H1 (cell line): Measurements from ENCODE around the gene NUDT3.

Source experiments
- ASH2L ChIP-seq: fragments of 200-600, 300-600 bp; sonication (generic); IDR thresholded peaks from one replicate; pipeline ENCODE4 v1.7.1; 2017; ENCODE audit warnings: low read length
- CTCF ChIP-seq, 3 experiments: IDR thresholded peaks; 1 replicate in 2 of 3; 2 replicates in 1 of 3; pipeline versions ENCODE4 v1.5.1 to v1.6.1; 2011; ENCODE audit warnings: low read length in 3 of 3, mild to moderate bottlenecking in 3 of 3, inconsistent platforms in 2 of 3, low read depth in 1 of 3, moderate library complexity in 1 of 3; ENCODE audit not compliant: insufficient read depth in 1 of 3; ENCODE audit errors: control extremely low read depth in 1 of 3
- EP300 ChIP-seq, 2 experiments: IDR thresholded peaks; 1 replicate in 1 of 2; 2 replicates in 1 of 2; pipeline ENCODE4 v1.6.1; 2011 to 2012; ENCODE audit warnings: low read depth in 2 of 2, low read length in 2 of 2, mild to moderate bottlenecking in 2 of 2, borderline replicate concordance in 1 of 2, inconsistent platforms in 1 of 2, moderate library complexity in 1 of 2
- EZH2 ChIP-seq: fragments of 200-600 bp; sonication (generic); IDR thresholded peaks from 2 replicates; pipeline ENCODE4 v1.7.1; 2012; ENCODE audit warnings: low read depth, mild to moderate bottlenecking, moderate library complexity, low read length, inconsistent platforms; ENCODE audit not compliant: severe bottlenecking
- HDAC2 ChIP-seq, 2 experiments: fragments of 300-600 bp in 1 of 2; sonication (generic) in 1 of 2; IDR thresholded peaks; 2 replicates each; pipeline ENCODE4 v1.6.1; 2011 to 2012; ENCODE audit warnings: low read depth in 2 of 2, low read length in 2 of 2, mild to moderate bottlenecking in 2 of 2, moderate library complexity in 2 of 2, borderline replicate concordance in 1 of 2, inconsistent platforms in 1 of 2
- MAX ChIP-seq: IDR thresholded peaks from 2 replicates; pipeline ENCODE4 v1.6.1; 2012; ENCODE audit warnings: inconsistent platforms
- NANOG ChIP-seq: IDR thresholded peaks from 2 replicates; pipeline ENCODE4 v1.6.1; 2011; ENCODE audit warnings: low read length, low read depth, mild to moderate bottlenecking, inconsistent platforms; ENCODE audit not compliant: insufficient read depth, poor library complexity, severe bottlenecking
- POLR2A ChIP-seq, 2 experiments: IDR thresholded peaks; 1 replicate in 1 of 2; 2 replicates in 1 of 2; pipeline ENCODE4 v1.6.1; 2011; ENCODE audit warnings: low read depth in 2 of 2, low read length in 2 of 2, mild to moderate bottlenecking in 2 of 2; ENCODE audit errors: control extremely low read depth in 1 of 2
- RAD21 ChIP-seq, 2 experiments: IDR thresholded peaks in 1 of 2; conservative IDR thresholded peaks in 1 of 2; 2 replicates each; pipeline ENCODE4 v1.6.1; 2011; ENCODE audit warnings: low read depth in 2 of 2, low read length in 2 of 2, improper control_type of control experiment in 1 of 2, inconsistent platforms in 1 of 2, mild to moderate bottlenecking in 1 of 2, moderate library complexity in 1 of 2
- SAP30 ChIP-seq: fragments of 300-600 bp; sonication (generic); IDR thresholded peaks from 2 replicates; pipeline ENCODE4 v1.7.1; 2012; ENCODE audit warnings: low read length, moderate library complexity, mild to moderate bottlenecking, inconsistent platforms; ENCODE audit not compliant: insufficient read depth, insufficient replicate concordance
- TAF1 ChIP-seq: IDR thresholded peaks from 2 replicates; pipeline ENCODE4 v1.6.1; 2011; ENCODE audit warnings: mild to moderate bottlenecking, low read depth, low read length
- TF ChIP-seq, protein P1 (sequence below): IDR thresholded peaks from 2 replicates; pipeline ENCODE4 v1.6.1; 2011; ENCODE audit warnings: low read depth, mild to moderate bottlenecking, low read length; ENCODE audit not compliant: insufficient read depth

DNA sequence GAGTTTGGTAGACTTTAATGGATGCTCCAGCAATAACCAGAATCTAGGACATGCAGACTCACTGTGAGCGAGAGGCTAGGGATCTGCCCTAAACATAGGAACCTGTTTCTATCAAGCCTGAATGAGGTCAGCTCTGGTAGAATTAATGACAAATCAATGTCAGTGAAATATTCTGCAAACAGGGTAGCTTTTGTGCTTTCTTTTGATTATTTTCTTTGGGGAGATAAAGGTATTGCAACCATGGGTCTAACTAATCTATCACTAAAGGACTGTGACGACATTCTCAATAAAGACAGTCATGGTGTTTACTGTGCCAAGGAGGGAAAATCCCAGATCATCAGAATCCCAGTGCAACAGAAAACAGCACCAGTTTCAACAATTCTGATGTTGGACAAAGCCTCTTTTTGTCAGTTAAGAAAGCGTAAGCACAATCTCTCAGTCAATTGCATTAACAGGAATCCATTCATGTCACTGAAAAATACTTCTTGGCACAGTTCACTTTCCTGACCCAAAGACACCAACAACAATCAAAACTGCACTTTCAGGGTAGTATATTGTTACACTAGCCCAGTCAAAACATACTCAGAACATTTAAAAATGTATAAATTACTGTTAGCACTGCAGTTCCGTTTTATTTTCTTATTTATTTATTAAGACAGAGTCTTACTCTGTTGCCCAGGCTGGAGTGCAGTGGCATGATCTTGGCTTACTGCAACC, 106.9 kb downstream of the NUDT3 start:
- TF ChIP-seq EP300 (IDR thresholded peaks at IDR 0.05; ENCODE audit: borderline replicate concordance in 1 of 2, low read depth in 2 of 2, low read length in 2 of 2), result no peak
- TF ChIP-seq EZH2, result no peak
- TF ChIP-seq POLR2A (IDR thresholded peaks at IDR 0.05; ENCODE audit: control extremely low read depth in 1 of 2, low read depth in 2 of 2, low read length in 2 of 2), result no peak
- TF ChIP-seq CTCF (IDR thresholded peaks at IDR 0.05; ENCODE audit: control extremely low read depth in 1 of 3, insufficient read depth in 1 of 3, low read depth in 1 of 3, low read length in 3 of 3), result no peak
- no peak for TF ChIP-seq SAP30
- TF ChIP-seq HDAC2 (IDR thresholded peaks at IDR 0.05; ENCODE audit: borderline replicate concordance in 1 of 2, low read depth in 2 of 2, low read length in 2 of 2), result no peak
- no peak for TF ChIP-seq MAX
- TF ChIP-seq NANOG, result no peak
- no peak for TF ChIP-seq RAD21 (IDR thresholded peaks at IDR 0.05 in 1 of 2, conservative IDR thresholded peaks at IDR 0.05 in 1 of 2; ENCODE audit: low read depth in 2 of 2, low read length in 2 of 2)
- no peak for TF ChIP-seq ASH2L
- TF ChIP-seq, protein P1, sequence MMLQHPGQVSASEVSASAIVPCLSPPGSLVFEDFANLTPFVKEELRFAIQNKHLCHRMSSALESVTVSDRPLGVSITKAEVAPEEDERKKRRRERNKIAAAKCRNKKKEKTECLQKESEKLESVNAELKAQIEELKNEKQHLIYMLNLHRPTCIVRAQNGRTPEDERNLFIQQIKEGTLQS, result no peak
- no peak for TF ChIP-seq TAF1
